LNCaP clone FGC (cell line): Measurements from ENCODE around the gene CPED1.
"Not testable (repeated sequence)": the region's sequence is repeated elsewhere in the genome, so short reads cannot be mapped to it uniquely, and the experiment has no call there.

Source experiments
- DNase-seq: peaks from one replicate; pipeline ENCODE4 v3.0.0-alpha.2; 2011; ENCODE audit warnings: low read depth
- H3K4me3 ChIP-seq: 2 replicates; pipeline ENCODE4 v1.5.1; 2011; ENCODE audit warnings: mild to moderate bottlenecking, low read depth, low read length, control low read depth
- TF ChIP-seq, protein P1 (sequence below): IDR thresholded peaks from 2 replicates; pipeline ENCODE4 v1.5.1; 2012; ENCODE audit warnings: mild to moderate bottlenecking; ENCODE audit not compliant: control insufficient read depth, insufficient read depth; ENCODE audit errors: extremely low read depth

Gene CPED1

DNA sequence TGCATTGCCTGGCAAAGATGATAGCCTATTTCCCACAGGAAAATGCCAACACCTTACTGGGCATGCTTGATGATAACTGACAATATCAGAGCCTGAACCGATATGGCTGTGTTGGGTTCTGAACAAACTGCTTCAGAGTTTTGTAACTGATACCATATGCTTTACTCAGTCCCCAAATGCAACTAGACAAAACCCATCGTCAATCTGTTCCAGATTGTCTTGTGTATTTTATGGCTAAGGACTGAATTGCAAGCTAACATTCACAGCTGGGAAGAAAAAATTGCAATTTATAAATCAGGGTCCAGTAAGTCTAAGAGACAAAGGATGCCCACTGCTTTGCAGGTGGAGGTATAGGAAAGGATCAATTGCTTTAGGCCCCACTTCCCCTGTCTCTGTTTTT is 223.5 kb downstream of the CPED1 start:
- TF ChIP-seq, protein P1, sequence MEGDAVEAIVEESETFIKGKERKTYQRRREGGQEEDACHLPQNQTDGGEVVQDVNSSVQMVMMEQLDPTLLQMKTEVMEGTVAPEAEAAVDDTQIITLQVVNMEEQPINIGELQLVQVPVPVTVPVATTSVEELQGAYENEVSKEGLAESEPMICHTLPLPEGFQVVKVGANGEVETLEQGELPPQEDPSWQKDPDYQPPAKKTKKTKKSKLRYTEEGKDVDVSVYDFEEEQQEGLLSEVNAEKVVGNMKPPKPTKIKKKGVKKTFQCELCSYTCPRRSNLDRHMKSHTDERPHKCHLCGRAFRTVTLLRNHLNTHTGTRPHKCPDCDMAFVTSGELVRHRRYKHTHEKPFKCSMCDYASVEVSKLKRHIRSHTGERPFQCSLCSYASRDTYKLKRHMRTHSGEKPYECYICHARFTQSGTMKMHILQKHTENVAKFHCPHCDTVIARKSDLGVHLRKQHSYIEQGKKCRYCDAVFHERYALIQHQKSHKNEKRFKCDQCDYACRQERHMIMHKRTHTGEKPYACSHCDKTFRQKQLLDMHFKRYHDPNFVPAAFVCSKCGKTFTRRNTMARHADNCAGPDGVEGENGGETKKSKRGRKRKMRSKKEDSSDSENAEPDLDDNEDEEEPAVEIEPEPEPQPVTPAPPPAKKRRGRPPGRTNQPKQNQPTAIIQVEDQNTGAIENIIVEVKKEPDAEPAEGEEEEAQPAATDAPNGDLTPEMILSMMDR = no peak
- no peak for DNase-seq
- H3K4me3 ChIP-seq = no peak overlapping the region

DNA sequence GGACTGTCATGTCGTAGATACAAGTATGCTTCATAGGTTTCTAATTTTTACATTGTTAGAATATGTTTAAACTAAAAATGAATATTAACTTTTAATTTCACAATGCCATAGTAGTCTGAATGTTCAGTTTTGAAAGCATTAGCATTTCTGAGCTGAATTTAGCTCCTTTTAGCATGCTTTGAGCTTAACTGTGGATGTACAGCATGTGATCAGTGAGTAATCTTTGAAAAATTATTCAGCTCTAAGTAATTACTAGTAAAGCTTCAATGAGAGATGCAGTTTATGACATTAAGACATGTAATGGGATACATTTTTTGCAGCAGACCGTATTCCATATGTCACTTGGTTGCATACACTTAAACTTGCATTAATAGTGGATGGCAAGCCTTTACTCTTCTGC is 226.1 kb downstream of the CPED1 start:
- TF ChIP-seq, protein P1 = no peak
- no peak for DNase-seq
- no peak overlapping the region for H3K4me3 ChIP-seq

DNA sequence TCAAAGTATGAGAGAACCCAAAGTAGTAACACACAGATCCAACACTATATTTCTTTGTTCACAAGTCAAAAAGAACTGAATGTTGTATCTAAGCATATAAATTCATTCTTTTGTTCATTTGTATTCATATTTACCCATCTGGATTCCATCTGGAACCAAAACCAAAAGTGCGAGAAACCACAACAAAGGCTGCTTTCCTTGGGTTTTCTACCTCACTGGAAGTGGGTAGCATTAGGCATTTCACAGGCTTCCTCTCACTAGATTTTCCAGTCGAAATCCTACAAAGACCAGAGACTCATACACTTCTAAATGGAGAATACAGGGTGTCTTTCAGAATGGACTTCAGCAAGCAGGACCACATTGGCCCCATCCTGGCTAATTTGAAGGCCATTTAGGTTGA is 230.5 kb downstream of the CPED1 start:
- DNase-seq = no peak
- TF ChIP-seq, protein P1 = no peak

DNA sequence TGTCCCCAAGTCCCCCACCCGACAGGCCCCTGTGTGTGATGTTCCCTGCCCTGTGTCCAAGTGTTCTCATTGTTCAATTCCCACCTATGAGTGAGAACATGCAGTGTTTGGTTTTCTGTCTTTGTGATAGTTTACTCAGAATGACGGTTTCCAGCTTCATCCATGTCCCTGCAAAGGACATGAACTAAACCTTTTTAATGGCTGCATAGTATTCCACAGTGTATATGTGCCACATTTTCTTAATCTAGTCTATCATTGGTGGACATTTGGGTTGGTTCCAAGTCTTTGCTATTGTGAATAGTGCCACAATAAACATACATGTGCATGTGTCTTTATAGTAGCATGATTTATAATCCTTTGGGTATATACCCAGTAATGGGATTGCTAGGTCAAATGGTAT is 232.6 kb downstream of the CPED1 start:
- not testable (repeated sequence) for H3K4me3 ChIP-seq, DNase-seq

More for the DNA sequence above, 230.5 kb downstream of the CPED1 start:
- H3K4me3 ChIP-seq = no peak overlapping the region

DNA sequence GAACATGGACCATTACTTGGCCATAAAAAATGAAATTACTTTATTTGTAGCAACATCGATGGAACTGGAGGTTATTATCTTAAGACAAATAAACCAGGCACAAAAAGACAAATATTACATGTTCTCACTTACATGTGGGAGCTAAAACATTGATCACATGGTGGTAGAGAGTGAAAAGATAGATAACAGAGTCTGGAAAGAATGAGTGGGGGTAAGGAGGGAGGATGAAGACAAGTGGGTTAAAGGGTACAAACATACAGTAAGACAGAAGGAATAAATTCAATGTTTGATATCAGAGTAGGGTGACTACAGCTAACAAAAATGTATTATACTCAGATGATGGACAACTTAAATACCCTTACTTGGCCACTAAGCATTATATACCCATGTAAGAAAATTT is 240.3 kb downstream of the CPED1 start:
- TF ChIP-seq, protein P1 = no peak
- no peak for DNase-seq
- H3K4me3 ChIP-seq = no peak overlapping the region

DNA sequence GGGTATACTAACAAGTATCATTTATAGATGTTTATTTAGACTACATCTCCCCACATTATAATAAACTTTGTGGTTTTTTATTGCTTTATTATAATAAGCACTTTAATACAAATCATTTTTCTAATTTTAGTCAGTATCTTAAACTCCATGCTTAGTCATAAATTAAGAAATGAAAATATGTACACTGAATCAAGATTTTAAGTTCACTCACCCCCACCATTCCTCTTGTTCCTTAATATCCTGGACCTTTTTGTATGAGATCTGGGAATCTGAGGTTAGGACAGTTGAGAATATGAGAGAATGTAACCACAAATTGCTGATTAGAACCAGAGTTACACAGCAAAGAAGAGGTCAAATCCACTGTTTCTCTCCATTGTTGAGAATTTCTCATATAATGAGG is 246.7 kb downstream of the CPED1 start:
- DNase-seq = no peak
- TF ChIP-seq, protein P1 = no peak
- no peak overlapping the region for H3K4me3 ChIP-seq

DNA sequence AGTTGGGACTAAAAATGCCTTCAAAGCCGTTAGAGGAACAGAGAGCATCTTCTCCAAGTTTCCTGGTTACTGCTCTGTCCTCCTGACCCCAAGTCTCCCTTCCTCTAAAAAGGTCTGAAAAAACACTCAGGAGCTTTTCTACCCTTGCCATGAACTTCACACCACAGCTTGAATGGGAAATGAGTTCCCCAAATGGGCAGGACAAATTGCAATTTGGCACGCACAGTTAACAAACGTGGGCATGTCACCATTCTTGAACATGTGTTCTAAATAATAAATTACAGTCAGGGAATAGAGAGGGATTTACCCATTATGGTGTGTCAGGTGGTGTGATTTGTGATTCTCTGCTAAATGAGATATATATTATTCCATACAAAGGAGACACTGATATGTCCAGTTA is 249.1 kb downstream of the CPED1 start:
- no peak for DNase-seq
- H3K4me3 ChIP-seq = no peak overlapping the region
- TF ChIP-seq, protein P1 = no peak
